ENCODE data around the gene NETO2.

DNA sequence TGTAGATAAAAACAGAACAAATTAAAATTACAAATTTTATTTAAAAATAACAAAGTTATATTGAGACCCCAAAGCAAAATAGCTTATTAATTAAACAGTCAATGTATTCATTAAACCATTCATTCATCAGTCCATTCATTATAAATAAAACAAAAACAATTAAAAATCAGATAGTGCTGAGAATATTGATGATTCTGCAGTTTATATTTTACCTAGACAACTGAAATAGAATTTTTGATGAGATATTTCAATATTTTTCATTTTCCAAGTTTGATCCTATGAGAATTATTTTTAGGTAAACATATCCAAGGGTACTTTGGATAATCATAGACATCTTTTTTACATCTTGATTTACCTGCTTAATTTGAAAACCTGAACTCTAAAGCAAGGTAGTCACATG, 15.2 kb upstream of the NETO2 start:
- TF ChIP-seq, protein P1, sequence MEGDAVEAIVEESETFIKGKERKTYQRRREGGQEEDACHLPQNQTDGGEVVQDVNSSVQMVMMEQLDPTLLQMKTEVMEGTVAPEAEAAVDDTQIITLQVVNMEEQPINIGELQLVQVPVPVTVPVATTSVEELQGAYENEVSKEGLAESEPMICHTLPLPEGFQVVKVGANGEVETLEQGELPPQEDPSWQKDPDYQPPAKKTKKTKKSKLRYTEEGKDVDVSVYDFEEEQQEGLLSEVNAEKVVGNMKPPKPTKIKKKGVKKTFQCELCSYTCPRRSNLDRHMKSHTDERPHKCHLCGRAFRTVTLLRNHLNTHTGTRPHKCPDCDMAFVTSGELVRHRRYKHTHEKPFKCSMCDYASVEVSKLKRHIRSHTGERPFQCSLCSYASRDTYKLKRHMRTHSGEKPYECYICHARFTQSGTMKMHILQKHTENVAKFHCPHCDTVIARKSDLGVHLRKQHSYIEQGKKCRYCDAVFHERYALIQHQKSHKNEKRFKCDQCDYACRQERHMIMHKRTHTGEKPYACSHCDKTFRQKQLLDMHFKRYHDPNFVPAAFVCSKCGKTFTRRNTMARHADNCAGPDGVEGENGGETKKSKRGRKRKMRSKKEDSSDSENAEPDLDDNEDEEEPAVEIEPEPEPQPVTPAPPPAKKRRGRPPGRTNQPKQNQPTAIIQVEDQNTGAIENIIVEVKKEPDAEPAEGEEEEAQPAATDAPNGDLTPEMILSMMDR (IDR thresholded peaks at IDR 0.05; ENCODE audit: poor library complexity, severe bottlenecking): no peak
- TF ChIP-seq RAD21 (conservative IDR thresholded peaks at IDR 0.05) (no peak), EZH2 (IDR thresholded peaks at IDR 0.05; ENCODE audit: borderline replicate concordance, insufficient read depth, low read length, poor library complexity, severe bottlenecking) (no peak), SMC3 (conservative IDR thresholded peaks at IDR 0.05; ENCODE audit: poor library complexity) (no peak), MXI1 (conservative IDR thresholded peaks at IDR 0.05; ENCODE audit: poor library complexity, severe bottlenecking) (no peak), POLR2AphosphoS5 (IDR thresholded peaks at IDR 0.05) (no peak), TAF1 (IDR thresholded peaks at IDR 0.05; ENCODE audit: low read depth) (no peak), EP300 (conservative IDR thresholded peaks at IDR 0.05; ENCODE audit: poor library complexity, severe bottlenecking) (no peak)
- TF ChIP-seq, protein P2, sequence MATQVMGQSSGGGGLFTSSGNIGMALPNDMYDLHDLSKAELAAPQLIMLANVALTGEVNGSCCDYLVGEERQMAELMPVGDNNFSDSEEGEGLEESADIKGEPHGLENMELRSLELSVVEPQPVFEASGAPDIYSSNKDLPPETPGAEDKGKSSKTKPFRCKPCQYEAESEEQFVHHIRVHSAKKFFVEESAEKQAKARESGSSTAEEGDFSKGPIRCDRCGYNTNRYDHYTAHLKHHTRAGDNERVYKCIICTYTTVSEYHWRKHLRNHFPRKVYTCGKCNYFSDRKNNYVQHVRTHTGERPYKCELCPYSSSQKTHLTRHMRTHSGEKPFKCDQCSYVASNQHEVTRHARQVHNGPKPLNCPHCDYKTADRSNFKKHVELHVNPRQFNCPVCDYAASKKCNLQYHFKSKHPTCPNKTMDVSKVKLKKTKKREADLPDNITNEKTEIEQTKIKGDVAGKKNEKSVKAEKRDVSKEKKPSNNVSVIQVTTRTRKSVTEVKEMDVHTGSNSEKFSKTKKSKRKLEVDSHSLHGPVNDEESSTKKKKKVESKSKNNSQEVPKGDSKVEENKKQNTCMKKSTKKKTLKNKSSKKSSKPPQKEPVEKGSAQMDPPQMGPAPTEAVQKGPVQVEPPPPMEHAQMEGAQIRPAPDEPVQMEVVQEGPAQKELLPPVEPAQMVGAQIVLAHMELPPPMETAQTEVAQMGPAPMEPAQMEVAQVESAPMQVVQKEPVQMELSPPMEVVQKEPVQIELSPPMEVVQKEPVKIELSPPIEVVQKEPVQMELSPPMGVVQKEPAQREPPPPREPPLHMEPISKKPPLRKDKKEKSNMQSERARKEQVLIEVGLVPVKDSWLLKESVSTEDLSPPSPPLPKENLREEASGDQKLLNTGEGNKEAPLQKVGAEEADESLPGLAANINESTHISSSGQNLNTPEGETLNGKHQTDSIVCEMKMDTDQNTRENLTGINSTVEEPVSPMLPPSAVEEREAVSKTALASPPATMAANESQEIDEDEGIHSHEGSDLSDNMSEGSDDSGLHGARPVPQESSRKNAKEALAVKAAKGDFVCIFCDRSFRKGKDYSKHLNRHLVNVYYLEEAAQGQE (IDR thresholded peaks at IDR 0.05; ENCODE audit: borderline replicate concordance): no peak

All from neural cell (in vitro differentiated cells).